ENCODE measurements around the gene FAM163B. TPM values are rescaled to one million over a fixed set of nuclear protein-coding genes. Genes with fewer than 3 reads are reported as not detected.

FAM163B gene
- total and polyA plus RNA-seq, 2 of the 8 experiments (the other 6 are each of a cell fraction or from before 2014, with no cell fraction given) = 0.63 to 1.0 TPM

GRCh38 chr9:133584559-133585476 is 24.4 kb downstream of the FAM163B start (continued):
- TF ChIP-seq YY1 (IDR thresholded peaks at IDR 0.05; ENCODE audit: low read depth, low read length) = no peak
- TF ChIP-seq KDM1A (IDR thresholded peaks at IDR 0.05; ENCODE audit: borderline replicate concordance, low read length) = no peak
- TF ChIP-seq SP2 (IDR thresholded peaks at IDR 0.05; ENCODE audit: low read length) = no peak
- no peak for TF ChIP-seq CHD7 (IDR thresholded peaks at IDR 0.05; ENCODE audit: insufficient replicate concordance, low read length)
- no peak for TF ChIP-seq CREB1 (IDR thresholded peaks at IDR 0.05)
- TF ChIP-seq, protein P1, sequence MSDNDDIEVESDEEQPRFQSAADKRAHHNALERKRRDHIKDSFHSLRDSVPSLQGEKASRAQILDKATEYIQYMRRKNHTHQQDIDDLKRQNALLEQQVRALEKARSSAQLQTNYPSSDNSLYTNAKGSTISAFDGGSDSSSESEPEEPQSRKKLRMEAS (IDR thresholded peaks at IDR 0.05) = no peak
- TF ChIP-seq ATF2 (IDR thresholded peaks at IDR 0.05; ENCODE audit: low read length) = no peak
- no peak for TF ChIP-seq JUND (IDR thresholded peaks at IDR 0.05; ENCODE audit: low read length)

Measured in H1 (cell line).